ENCODE measurements around the gene ACIN1. TPM values are rescaled to one million over a fixed set of nuclear protein-coding genes. Genes with fewer than 3 reads are reported as not detected.

The ACIN1 gene
- total RNA-seq, 1 experiment from 2014 or later, result 181 TPM

GRCh38 chr14:23093526-23093925 lies 1.4 kb downstream of the ACIN1 start:
- no TSS peak for BruUV-seq (replicated peaks)
- DNase-seq, result no peak
- CTCF ChIA-PET, result interaction anchor here (2.5 to 3.0 kb wide), 2 partner anchors 22 to 32 kb away, joined by 7 to 16 read pairs; no protein-coding TSS in a partner anchor
- H3K4me1 Mint-ChIP-seq (ENCODE audit: low read depth, unreplicated experiment), result peaks cover 9% of the 10 kb centered on the region
- no peaks in the 10 kb centered on the region for H3K27me3 Mint-ChIP-seq (ENCODE audit: unreplicated experiment)
- H3K4me3 Mint-ChIP-seq (ENCODE audit: low read depth, unreplicated experiment), result no peak overlapping the region
- no peaks in the 10 kb centered on the region for H3K9me3 Mint-ChIP-seq (ENCODE audit: low read depth, unreplicated experiment)
- no peak overlapping the region for H3K27ac Mint-ChIP-seq (ENCODE audit: unreplicated experiment)
- H3K36me3 Mint-ChIP-seq (ENCODE audit: insufficient read depth, unreplicated experiment), result peaks cover 5% of the 10 kb centered on the region
- TF ChIP-seq CTCF (IDR thresholded peaks at IDR 0.05; ENCODE audit: unreplicated experiment), result no peak
- intact Hi-C loops (cut with micrococcal nuclease; ENCODE audit: unreplicated experiment), result no loop called here

GRCh38 chr14:23093104-23093503 lies 1.8 kb downstream of the ACIN1 start:
- H3K4me1 Mint-ChIP-seq (ENCODE audit: low read depth, unreplicated experiment), result peaks cover 10% of the 10 kb centered on the region
- DNase-seq, result no peak
- no peak overlapping the region for H3K4me3 Mint-ChIP-seq (ENCODE audit: low read depth, unreplicated experiment)
- peaks cover 6% of the 10 kb centered on the region for H3K36me3 Mint-ChIP-seq (ENCODE audit: insufficient read depth, unreplicated experiment)
- H3K27me3 Mint-ChIP-seq (ENCODE audit: unreplicated experiment), result no peaks in the 10 kb centered on the region
- no peak for TF ChIP-seq CTCF (IDR thresholded peaks at IDR 0.05; ENCODE audit: unreplicated experiment)
- no peak overlapping the region for H3K27ac Mint-ChIP-seq (ENCODE audit: unreplicated experiment)
- intact Hi-C loops (cut with micrococcal nuclease; ENCODE audit: unreplicated experiment), result no loop called here
- TSS peak; percentile 37 for BruUV-seq (replicated peaks)
- no peaks in the 10 kb centered on the region for H3K9me3 Mint-ChIP-seq (ENCODE audit: low read depth, unreplicated experiment)
- CTCF ChIA-PET, result no interaction called here

DNA sequence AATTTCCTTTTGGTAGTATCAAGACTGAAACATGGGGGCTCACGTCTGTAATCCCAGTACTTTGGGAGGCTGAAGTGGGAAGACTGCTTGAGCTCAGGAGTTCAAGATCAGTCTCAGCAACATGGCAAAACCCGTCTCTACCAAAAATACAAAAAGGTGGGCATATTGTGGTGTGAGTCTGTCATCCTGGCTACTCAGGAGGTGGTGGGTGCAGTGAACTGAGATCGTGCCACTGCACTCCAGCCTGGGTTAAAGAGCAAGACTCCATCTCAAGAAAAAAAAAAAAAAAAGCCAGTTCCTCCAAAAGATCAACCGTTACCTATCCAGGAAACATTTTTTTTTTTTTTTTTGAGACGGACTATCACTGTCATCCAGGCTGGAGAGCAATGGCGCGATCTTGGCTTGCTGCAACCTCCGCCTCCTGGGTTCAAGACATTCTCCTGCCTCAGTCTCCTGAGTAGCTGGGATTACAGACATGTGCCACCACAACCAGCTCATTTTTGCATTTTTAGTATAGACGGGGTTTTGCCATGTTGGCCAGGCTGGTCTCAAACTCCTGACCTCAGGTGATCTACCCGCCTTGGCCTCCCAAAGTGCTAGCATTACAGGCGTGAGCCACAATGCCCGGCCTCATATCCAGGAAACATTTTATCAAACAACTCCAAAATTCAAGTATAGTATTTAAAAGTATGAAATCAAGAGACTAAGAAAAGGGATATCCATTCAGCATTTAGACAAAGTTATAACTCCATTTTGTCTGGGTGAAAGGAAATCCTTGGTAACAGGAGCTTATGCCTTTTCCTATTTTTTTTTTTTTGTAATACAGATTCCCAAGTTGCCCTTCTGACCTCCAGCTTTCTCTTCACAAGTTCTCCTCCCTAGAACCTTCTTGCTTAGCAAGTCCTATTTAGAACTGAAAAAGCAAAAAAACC lies 3.4 kb downstream of the ACIN1 start:
- Mint-ChIP-seq H3K4me1 (ENCODE audit: low read depth, unreplicated experiment) (peaks cover 13% of the 10 kb centered on the region), H3K4me3 (ENCODE audit: low read depth, unreplicated experiment) (no peak overlapping the region), H3K36me3 (ENCODE audit: insufficient read depth, unreplicated experiment) (peaks cover 13% of the 10 kb centered on the region), H3K27me3 (ENCODE audit: unreplicated experiment) (no peaks in the 10 kb centered on the region), H3K27ac (ENCODE audit: unreplicated experiment) (no peak overlapping the region), H3K9me3 (ENCODE audit: low read depth, unreplicated experiment) (no peaks in the 10 kb centered on the region)
- intact Hi-C loops (cut with micrococcal nuclease; ENCODE audit: unreplicated experiment), result no loop called here
- TF ChIP-seq CTCF (IDR thresholded peaks at IDR 0.05; ENCODE audit: unreplicated experiment), result no peak
- CTCF ChIA-PET, result interaction anchor here (0.7 kb wide), 1 partner anchor 191 kb away, joined by 7 read pairs; no protein-coding TSS in a partner anchor
- DNase-seq, result no peak
- BruUV-seq (replicated peaks), result no TSS peak

DNA sequence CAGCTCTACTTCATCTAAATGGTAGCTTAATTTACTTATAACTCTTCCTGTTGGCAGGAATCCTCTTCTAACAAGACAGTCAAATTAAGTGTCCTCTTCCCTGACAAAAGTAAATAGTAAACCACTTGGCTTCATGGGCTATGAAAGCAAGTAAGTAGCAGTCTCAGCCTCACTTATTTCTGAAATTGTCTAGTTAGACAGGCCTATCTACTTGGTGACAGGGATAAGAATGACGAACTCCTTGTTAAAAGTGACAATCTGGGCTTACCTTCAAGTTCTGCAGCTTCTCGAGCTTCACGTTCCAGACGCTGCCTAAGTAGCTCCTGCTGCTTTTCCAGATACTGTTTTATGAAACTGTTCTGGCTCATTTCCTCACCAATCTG lies 4.7 kb downstream of the ACIN1 start:
- no TSS peak for BruUV-seq (replicated peaks)
- DNase-seq, result no peak
- Mint-ChIP-seq H3K4me1 (ENCODE audit: low read depth, unreplicated experiment) (peaks cover 9% of the 10 kb centered on the region), H3K9me3 (ENCODE audit: low read depth, unreplicated experiment) (no peaks in the 10 kb centered on the region), H3K27me3 (ENCODE audit: unreplicated experiment) (no peaks in the 10 kb centered on the region), H3K4me3 (ENCODE audit: low read depth, unreplicated experiment) (no peak overlapping the region), H3K36me3 (ENCODE audit: insufficient read depth, unreplicated experiment) (peaks cover 13% of the 10 kb centered on the region), H3K27ac (ENCODE audit: unreplicated experiment) (no peak overlapping the region)
- CTCF ChIA-PET, result interaction anchor here (1.0 kb wide), 1 partner anchor 21 kb away, joined by 3 read pairs; no protein-coding TSS in a partner anchor
- intact Hi-C loops (cut with micrococcal nuclease; ENCODE audit: unreplicated experiment), result no loop called here
- no peak for TF ChIP-seq CTCF (IDR thresholded peaks at IDR 0.05; ENCODE audit: unreplicated experiment)

Data from Calu3 (cell line).